ENCODE data around the gene M1AP. TPM values are rescaled to one million over a fixed set of nuclear protein-coding genes. Genes with fewer than 3 reads are reported as not detected.

The M1AP gene
- total and polyA plus RNA-seq, 9 of the 15 experiments (the other 6 are each of a cell fraction or from before 2014, with no cell fraction given), result 0.06 to 0.33 (median 0.11) TPM; not detected in 4

DNA sequence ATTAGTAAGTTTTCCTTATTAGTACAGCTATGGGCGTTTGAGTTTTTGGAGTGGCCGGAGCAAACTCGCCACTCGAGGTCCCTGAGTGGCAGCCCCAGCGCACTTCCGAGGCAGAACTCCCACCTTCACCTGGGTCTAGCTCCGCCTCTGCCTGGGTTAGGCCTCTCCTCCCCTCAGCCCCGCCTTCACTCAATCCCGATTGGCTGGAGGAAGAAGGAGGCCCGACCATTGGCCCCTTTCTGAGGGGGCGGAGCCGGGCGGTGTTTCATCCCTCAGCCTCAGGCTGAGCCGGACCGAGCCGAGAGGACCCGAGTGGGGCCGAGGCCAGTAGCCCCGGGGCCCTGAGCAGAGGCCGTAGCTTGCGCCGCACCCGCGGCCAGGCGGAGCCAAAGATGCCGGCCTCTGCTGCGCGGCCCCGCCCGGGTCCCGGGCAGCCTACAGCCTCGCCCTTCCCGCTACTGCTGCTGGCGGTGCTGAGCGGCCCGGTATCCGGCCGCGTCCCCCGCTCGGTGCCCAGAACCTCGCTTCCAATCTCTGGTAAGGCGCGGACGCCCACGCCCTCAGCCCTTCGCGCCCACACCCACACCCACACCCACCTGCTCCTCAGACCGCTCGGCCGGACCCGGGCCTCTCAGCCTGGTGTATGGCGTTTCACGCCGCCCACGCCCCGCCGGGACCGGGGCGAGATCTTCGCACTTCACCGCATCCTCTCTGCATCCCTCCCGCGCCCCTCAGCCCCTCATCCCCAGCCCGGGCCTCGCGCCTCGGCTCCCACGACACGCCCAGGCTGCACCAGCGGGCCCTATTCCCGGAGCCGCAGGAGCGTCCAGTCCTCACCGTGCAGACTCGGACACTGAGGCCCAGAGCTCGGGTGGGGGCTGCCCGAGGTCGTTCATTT, 6.1 kb upstream of the M1AP start, which contains the start of gene SEMA4F (continued):
- no peak for TF ChIP-seq HMGXB4 (CRISPR knock-in tag; IDR thresholded peaks at IDR 0.05)
- TF ChIP-seq ZNF398 (CRISPR knock-in tag; IDR thresholded peaks at IDR 0.05), result no peak
- peak; percentile 26 for TF ChIP-seq PHF20 (IDR thresholded peaks at IDR 0.05; ENCODE audit: partially characterized antibody)
- peak; percentile 23; the same call in 1 of the 2 replicates for TF ChIP-seq CXXC5 (CRISPR knock-in tag; IDR thresholded peaks at IDR 0.05)
- no peak for TF ChIP-seq KDM4B (IDR thresholded peaks at IDR 0.05; ENCODE audit: borderline replicate concordance in 2 of 2, low read depth in 1 of 2)
- TF ChIP-seq PHB (CRISPR knock-in tag; IDR thresholded peaks at IDR 0.05), result no peak
- no peak for TF ChIP-seq ATF1 (CRISPR knock-in tag; IDR thresholded peaks at IDR 0.05)
- peak; percentile 15; the same call in 1 of the 2 replicates for TF ChIP-seq ATF1 (tag; IDR thresholded peaks at IDR 0.05)
- no peak for TF ChIP-seq POLR2AphosphoS2 (IDR thresholded peaks at IDR 0.05; ENCODE audit: low read length)
- TF ChIP-seq, protein P1, sequence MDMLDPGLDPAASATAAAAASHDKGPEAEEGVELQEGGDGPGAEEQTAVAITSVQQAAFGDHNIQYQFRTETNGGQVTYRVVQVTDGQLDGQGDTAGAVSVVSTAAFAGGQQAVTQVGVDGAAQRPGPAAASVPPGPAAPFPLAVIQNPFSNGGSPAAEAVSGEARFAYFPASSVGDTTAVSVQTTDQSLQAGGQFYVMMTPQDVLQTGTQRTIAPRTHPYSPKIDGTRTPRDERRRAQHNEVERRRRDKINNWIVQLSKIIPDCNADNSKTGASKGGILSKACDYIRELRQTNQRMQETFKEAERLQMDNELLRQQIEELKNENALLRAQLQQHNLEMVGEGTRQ (CRISPR knock-in tag; IDR thresholded peaks at IDR 0.05), result no peak
- TF ChIP-seq KLF10 (CRISPR knock-in tag; IDR thresholded peaks at IDR 0.05), result no peak
- TF ChIP-seq CREB3 (tag; conservative IDR thresholded peaks at IDR 0.05; ENCODE audit: low read depth), result no peak
- peak; percentile 51 for TF ChIP-seq SP2 (IDR thresholded peaks at IDR 0.05; ENCODE audit: extremely low read depth, low read depth, low read length, poor library complexity, severe bottlenecking)
